ENCODE measurements around the gene TIMP2.
A peak's percentile ranks its signal among the peaks of the same experiment; 100 is the strongest.
"Not testable (repeated sequence)": the region's sequence is repeated elsewhere in the genome, so short reads cannot be mapped to it uniquely, and the experiment has no call there.

TIMP2 gene

GRCh38 chr17:78903101-78903779, 21.9 kb downstream of the TIMP2 start, which contains the start of gene CEP295NL:
TSS of gene CEP295NL (minus strand) at chr17:78903201. CDS start at chr17:78901828, 1,373 bp downstream.
- DNase-seq: no peak

GRCh38 chr17:78902231-78902630, 23.0 kb downstream of the TIMP2 start:
- DNase-seq: not testable (repeated sequence)

- no peak for DNase-seq
These were observed 23.4 kb downstream of the TIMP2 start for GRCh38 chr17:78901806-78902205.

- DNase-seq: no peak
These were observed 24.4 kb downstream of the TIMP2 start for GRCh38 chr17:78900816-78901215.

GRCh38 chr17:78899361-78900260, 25.6 kb downstream of the TIMP2 start:
- no peak for DNase-seq

GRCh38 chr17:78898947-78899346, 26.2 kb downstream of the TIMP2 start:
- no peak for DNase-seq

GRCh38 chr17:78898075-78898836, 26.9 kb downstream of the TIMP2 start:
- DNase-seq: no peak

GRCh38 chr17:78897664-78898047, 27.5 kb downstream of the TIMP2 start:
- no peak for DNase-seq

- no peak for DNase-seq
These were observed 28.1 kb downstream of the TIMP2 start for GRCh38 chr17:78896834-78897663.

- DNase-seq: no peak
These were observed 28.9 kb downstream of the TIMP2 start for GRCh38 chr17:78896091-78896833.

- no peak for DNase-seq
These were observed 29.9 kb downstream of the TIMP2 start for GRCh38 chr17:78895322-78895721.

GRCh38 chr17:78893684-78894083, 31.5 kb downstream of the TIMP2 start:
- no peak for DNase-seq

- DNase-seq: no peak
These were observed 32.2 kb downstream of the TIMP2 start for GRCh38 chr17:78892936-78893379.

GRCh38 chr17:78892520-78892919, 32.7 kb downstream of the TIMP2 start:
- DNase-seq: no peak

GRCh38 chr17:78892062-78892456, 33.1 kb downstream of the TIMP2 start:
- DNase-seq: no peak

GRCh38 chr17:78891406-78892061, 33.7 kb downstream of the TIMP2 start:
- DNase-seq: no peak

GRCh38 chr17:78890498-78890897, 34.7 kb downstream of the TIMP2 start:
- no peak for DNase-seq

- not testable (repeated sequence) for DNase-seq
These were observed 35.1 kb downstream of the TIMP2 start for GRCh38 chr17:78890096-78890495.

- no peak for DNase-seq
These were observed 35.7 kb downstream of the TIMP2 start for GRCh38 chr17:78889531-78889930.

- peak; percentile 56 to 85 for DNase-seq
These were observed 36.2 kb downstream of the TIMP2 start for GRCh38 chr17:78888941-78889518.

GRCh38 chr17:78886954-78887353, 38.2 kb downstream of the TIMP2 start:
- no peak for DNase-seq

Measured in NCI-H2081 (cell line).